ENCODE data around the gene SMAGP.

DNA sequence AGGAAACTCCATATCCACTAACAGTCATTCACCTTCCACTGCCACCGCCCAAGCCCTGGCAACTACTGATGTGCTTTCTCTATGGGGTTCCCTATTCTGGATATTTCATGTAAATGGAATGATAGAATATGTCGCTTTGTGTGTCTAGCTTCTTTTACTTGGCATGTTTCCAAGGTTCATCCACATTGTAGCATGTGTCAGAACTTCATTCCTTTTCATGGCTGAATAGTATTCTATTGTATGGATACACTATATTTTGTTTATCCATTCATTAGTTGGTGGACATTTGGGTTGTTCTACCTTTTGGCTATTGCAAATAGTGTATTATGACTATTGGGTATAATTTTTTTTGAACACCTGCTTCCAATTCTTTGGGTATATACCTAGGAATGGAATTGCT, 61.0 kb downstream of the SMAGP start:
- TF ChIP-seq, protein P1, sequence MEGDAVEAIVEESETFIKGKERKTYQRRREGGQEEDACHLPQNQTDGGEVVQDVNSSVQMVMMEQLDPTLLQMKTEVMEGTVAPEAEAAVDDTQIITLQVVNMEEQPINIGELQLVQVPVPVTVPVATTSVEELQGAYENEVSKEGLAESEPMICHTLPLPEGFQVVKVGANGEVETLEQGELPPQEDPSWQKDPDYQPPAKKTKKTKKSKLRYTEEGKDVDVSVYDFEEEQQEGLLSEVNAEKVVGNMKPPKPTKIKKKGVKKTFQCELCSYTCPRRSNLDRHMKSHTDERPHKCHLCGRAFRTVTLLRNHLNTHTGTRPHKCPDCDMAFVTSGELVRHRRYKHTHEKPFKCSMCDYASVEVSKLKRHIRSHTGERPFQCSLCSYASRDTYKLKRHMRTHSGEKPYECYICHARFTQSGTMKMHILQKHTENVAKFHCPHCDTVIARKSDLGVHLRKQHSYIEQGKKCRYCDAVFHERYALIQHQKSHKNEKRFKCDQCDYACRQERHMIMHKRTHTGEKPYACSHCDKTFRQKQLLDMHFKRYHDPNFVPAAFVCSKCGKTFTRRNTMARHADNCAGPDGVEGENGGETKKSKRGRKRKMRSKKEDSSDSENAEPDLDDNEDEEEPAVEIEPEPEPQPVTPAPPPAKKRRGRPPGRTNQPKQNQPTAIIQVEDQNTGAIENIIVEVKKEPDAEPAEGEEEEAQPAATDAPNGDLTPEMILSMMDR (IDR thresholded peaks at IDR 0.05; ENCODE audit: insufficient read depth, low read length): no peak
- TF ChIP-seq GABPA (IDR thresholded peaks at IDR 0.05; ENCODE audit: low read depth) (no peak), POLR2AphosphoS5 (IDR thresholded peaks at IDR 0.05; ENCODE audit: low read depth) (no peak)
- TF ChIP-seq, protein P2, sequence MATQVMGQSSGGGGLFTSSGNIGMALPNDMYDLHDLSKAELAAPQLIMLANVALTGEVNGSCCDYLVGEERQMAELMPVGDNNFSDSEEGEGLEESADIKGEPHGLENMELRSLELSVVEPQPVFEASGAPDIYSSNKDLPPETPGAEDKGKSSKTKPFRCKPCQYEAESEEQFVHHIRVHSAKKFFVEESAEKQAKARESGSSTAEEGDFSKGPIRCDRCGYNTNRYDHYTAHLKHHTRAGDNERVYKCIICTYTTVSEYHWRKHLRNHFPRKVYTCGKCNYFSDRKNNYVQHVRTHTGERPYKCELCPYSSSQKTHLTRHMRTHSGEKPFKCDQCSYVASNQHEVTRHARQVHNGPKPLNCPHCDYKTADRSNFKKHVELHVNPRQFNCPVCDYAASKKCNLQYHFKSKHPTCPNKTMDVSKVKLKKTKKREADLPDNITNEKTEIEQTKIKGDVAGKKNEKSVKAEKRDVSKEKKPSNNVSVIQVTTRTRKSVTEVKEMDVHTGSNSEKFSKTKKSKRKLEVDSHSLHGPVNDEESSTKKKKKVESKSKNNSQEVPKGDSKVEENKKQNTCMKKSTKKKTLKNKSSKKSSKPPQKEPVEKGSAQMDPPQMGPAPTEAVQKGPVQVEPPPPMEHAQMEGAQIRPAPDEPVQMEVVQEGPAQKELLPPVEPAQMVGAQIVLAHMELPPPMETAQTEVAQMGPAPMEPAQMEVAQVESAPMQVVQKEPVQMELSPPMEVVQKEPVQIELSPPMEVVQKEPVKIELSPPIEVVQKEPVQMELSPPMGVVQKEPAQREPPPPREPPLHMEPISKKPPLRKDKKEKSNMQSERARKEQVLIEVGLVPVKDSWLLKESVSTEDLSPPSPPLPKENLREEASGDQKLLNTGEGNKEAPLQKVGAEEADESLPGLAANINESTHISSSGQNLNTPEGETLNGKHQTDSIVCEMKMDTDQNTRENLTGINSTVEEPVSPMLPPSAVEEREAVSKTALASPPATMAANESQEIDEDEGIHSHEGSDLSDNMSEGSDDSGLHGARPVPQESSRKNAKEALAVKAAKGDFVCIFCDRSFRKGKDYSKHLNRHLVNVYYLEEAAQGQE (IDR thresholded peaks at IDR 0.05; ENCODE audit: insufficient replicate concordance, low read depth): no peak

Data from HL-60 (cell line).